Amniotic stem cell (primary cell): ENCODE results near the gene FABP2.
"Not testable (repeated sequence)": the region's sequence is repeated elsewhere in the genome, so short reads cannot be mapped to it uniquely, and the experiment has no call there.

Experiments
- DNase-seq: peaks from one replicate; lab custom pipeline; 2025; lab: John Stamatoyannopoulos, UW

Gene FABP2

GRCh38 chr4:119321921-119322687, at the start of gene FABP2:
FABP2 (minus strand) TSS chr4:119322138; CDS start chr4:119322102, 36 bp downstream.
- DNase-seq = no peak

GRCh38 chr4:119370951-119371683, 49.2 kb upstream of the FABP2 start:
- DNase-seq = not testable (repeated sequence)

GRCh38 chr4:119370392-119370791, 48.5 kb upstream of the FABP2 start:
- DNase-seq = not testable (repeated sequence)

GRCh38 chr4:119366802-119367201, 44.9 kb upstream of the FABP2 start:
- not testable (repeated sequence) for DNase-seq

GRCh38 chr4:119364203-119364602, 42.3 kb upstream of the FABP2 start:
- DNase-seq = not testable (repeated sequence)

GRCh38 chr4:119363372-119363771, 41.4 kb upstream of the FABP2 start:
- not testable (repeated sequence) for DNase-seq

GRCh38 chr4:119362413-119362812, 40.5 kb upstream of the FABP2 start:
- not testable (repeated sequence) for DNase-seq

- not testable (repeated sequence) for DNase-seq
Measured at GRCh38 chr4:119359873-119360272, 37.9 kb upstream of the FABP2 start.

GRCh38 chr4:119356796-119357195, 34.9 kb upstream of the FABP2 start:
- not testable (repeated sequence) for DNase-seq

GRCh38 chr4:119356041-119356440, 34.1 kb upstream of the FABP2 start:
- DNase-seq = not testable (repeated sequence)

GRCh38 chr4:119353364-119353763, 31.4 kb upstream of the FABP2 start:
- DNase-seq = not testable (repeated sequence)

GRCh38 chr4:119348169-119348568, 26.2 kb upstream of the FABP2 start:
- not testable (repeated sequence) for DNase-seq

- not testable (repeated sequence) for DNase-seq
Measured at GRCh38 chr4:119343293-119343692, 21.4 kb upstream of the FABP2 start.

GRCh38 chr4:119339895-119340294, 18.0 kb upstream of the FABP2 start:
- not testable (repeated sequence) for DNase-seq

GRCh38 chr4:119337010-119337409, 15.1 kb upstream of the FABP2 start:
- no peak for DNase-seq

GRCh38 chr4:119336332-119336979, 14.5 kb upstream of the FABP2 start:
- not testable (repeated sequence) for DNase-seq

- DNase-seq = no peak
Measured at GRCh38 chr4:119329835-119330620, 8.1 kb upstream of the FABP2 start.

- no peak for DNase-seq
Measured at GRCh38 chr4:119328695-119329094, 6.8 kb upstream of the FABP2 start.

- no peak for DNase-seq
Measured at GRCh38 chr4:119317990-119318389, 3.9 kb downstream of the FABP2 start.

GRCh38 chr4:119315036-119315435, 6.9 kb downstream of the FABP2 start:
- DNase-seq = no peak

GRCh38 chr4:119314356-119314755, 7.6 kb downstream of the FABP2 start:
- DNase-seq = peak; percentile 20

GRCh38 chr4:119313237-119313636, 8.7 kb downstream of the FABP2 start:
- DNase-seq = no peak
